GM15510 (cell line): ENCODE data around the gene LRRC42.

Experiments used
- POLR2A ChIP-seq: IDR thresholded peaks from 3 replicates; pipeline ENCODE4 v1.6.1; 2011; ENCODE audit warnings: borderline replicate concordance; ENCODE audit not compliant: insufficient read length; ENCODE audit errors: extremely low read depth

The LRRC42 gene

DNA sequence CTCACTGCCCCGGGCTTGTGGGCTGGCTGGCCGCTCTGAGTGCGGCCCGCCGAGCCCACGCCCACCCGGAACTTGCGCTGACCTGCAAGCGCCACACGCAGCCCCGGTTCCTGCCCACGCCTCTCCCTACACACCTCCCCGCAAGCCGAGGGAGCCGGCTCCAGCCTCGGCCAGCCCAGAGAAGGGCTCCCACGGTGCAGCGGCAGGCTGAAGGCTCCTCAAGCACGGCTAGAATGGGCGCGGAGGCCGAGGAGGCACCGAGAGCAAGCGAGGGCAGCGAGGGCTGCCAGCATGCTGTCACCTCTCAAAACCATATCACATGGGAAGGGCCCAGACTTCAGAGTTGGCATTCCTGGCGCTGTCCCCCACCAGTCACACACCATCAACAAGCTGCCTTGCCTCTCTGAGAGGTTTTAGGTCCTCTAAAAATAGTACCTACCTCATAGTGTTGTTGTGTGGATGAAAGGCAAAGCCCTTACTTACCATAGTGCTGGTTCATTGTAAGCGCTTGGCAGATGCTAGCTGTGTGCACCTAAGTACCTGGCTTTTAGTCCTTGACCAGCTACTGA, 58.4 kb downstream of the LRRC42 start:
- TF ChIP-seq POLR2A = no peak

DNA sequence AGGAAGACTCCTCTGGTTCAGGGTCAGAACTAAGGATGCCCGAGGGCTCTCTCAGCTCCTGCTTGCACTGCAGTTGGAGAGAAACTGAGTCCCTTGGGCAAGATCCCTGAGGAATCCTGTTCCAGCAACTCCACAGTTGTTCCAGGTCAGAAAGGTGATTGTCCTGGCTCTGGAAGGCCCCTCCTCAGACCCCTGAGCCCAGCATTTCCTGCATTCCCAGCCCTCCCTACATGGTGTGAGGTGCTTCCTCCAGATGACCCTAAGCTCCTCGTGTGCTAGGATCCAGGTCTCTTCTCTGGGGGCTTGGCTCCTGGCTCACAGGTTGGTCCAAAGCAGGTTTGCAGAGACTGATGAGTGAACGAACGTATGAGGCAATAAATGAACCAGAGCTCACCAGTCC, 60.4 kb downstream of the LRRC42 start:
- TF ChIP-seq POLR2A = no peak

DNA sequence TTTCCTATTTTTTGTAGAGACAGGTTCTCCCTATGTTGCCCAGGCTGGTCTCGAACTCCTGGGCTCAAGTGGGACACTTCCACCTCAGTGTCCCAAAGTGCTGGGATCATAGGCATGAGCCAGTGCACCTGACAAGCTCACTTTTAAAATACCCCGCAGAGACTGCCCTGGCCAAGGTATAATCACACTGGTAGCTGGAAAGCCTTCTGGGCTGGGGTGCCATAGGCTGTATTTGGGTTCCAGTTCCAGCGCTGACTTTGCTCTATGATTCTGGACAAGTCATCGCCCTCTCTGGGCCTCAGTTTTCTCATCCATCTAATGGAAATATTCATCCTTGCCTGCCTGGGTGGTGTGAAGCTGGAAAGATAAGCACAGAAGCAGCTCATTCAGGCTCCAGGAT, 61.5 kb downstream of the LRRC42 start:
- no peak for TF ChIP-seq POLR2A

DNA sequence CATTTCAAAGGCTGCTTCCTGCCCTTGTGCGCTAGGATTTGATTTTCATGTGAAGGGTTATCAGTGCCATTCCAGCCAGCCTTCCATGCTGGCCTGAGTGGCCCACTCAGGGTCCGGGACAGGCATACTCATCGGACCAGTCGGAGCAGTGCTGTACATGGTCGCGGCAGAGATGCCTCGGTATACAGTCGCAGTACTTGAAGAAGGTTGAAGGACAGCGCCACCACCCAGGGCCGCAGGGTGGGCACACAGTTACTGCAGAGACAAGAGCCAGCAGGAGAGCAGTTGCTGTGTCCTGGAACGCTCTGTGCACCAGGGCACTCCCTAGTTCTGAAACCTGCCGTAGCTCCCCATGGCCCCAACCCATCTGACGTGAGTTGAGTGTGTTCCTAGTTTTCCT, 62.7 kb downstream of the LRRC42 start:
- no peak for TF ChIP-seq POLR2A

DNA sequence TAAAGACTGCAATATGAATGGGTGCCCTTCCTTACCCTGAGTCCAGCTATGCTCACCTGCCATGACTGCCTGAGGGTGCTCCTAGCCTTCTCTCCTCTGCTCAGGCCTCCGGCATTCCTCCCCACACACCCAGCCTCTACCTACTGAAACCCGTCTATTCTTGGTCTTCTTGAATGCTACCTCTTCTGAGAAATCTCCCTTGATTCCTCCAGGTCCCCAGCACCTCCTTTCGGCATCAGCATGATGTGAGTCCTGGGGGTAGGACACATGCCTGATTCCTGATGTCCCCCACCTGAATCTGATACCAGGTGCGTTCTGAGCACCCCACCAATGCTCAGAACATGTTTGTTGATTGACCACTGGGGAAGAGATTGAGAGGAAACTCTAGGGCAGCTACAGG, 63.3 kb downstream of the LRRC42 start:
- TF ChIP-seq POLR2A = no peak

DNA sequence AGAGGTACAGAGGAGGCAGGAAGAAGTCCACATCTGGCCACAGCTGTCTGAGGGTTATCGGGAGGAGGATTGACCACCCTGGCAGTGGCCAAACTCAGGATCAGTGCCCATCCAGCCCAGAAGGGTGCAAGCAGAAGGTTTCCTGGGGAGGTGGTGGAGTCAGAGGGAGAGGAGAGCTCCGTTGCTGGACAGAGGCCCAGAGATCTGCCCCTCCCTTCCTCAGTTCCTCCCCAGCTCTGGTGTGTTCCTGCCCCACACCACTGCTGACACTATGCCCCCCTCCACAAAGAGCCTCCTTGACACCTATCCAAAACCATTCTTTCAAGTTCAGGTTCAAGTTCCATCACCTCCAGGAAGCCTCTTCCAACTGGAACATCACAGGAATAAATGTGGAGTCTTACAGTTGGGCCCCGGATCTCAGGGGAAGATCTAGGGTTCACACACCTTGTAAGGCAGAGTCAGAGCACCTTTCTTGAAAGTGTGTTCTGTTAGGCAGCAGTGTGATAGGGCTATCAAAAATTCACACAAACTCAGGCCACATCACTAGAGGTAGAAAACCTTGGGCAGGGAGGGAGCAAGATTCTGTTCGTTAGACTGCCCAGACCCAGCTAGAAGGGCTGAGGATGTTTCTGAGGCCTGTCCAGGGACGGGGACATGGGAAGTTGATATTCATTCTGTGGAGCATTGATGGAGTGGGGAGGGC, 64.4 kb downstream of the LRRC42 start:
- TF ChIP-seq POLR2A = no peak

DNA sequence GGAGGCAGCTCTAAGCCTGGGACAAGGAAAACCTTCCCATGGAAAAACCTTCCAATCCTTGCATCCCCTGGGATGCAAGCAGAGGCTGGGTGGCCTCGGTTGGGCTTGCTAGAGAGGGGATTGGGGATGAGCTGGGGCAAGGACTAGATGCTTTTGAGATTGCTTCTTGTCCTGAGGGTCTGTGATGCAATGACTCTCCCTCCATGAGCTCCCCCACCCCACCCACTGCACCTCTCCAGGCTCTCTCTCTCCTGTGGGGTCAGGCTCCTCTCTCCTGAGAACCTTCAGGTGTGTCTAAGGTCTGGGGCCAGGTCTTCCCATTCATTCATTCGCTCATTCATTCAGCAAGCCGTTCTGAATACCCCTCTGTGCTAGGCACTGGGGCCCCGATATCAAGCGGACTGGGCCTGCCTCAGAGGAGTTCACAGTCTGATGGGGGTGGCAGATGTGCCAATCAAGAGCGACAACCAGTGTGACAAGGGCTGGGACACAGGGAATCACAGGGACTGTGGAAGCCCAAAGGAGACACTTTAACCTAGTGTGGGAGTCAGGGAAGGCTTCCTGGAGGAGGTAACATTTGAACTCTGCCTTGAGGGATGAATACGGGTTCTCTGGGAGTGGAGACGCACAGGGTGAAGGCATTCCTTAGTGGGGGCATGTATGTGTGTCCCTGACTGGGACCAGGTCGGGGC, 65.3 kb downstream of the LRRC42 start:
- no peak for TF ChIP-seq POLR2A

DNA sequence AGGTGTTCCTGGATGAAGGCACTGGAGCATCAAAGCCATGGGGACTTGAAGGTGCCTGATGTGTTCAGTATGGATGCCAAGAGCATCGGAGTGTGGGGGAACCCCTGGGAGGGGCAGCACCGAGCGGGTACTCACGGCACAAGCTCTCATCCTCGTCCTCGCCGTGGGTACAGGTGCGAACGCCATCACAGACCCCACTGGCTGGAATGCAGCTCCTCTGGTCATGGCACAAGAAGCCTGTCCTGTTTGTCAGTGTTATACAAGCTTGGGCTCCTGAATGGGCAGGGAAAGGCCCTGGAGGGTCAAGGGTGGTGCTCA, 65.8 kb downstream of the LRRC42 start:
- TF ChIP-seq POLR2A = no peak

DNA sequence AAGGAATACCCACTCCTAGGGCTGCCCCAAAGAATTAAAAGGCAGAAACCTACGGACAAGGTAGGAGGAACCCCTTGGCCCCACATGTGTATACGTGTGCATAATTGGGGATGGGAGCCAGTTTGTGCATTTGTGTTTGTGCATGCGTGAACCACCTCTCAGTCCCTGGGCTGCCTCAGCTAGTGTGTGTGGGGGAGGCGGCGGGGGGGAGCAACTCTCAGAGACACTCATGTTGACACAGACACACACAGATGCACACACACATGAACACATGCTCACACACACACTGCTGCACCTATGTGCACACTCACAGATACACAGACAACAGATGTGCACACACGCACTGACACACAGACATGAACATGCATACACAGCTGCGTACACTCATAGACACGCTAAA, 66.7 kb downstream of the LRRC42 start:
- no peak for TF ChIP-seq POLR2A

DNA sequence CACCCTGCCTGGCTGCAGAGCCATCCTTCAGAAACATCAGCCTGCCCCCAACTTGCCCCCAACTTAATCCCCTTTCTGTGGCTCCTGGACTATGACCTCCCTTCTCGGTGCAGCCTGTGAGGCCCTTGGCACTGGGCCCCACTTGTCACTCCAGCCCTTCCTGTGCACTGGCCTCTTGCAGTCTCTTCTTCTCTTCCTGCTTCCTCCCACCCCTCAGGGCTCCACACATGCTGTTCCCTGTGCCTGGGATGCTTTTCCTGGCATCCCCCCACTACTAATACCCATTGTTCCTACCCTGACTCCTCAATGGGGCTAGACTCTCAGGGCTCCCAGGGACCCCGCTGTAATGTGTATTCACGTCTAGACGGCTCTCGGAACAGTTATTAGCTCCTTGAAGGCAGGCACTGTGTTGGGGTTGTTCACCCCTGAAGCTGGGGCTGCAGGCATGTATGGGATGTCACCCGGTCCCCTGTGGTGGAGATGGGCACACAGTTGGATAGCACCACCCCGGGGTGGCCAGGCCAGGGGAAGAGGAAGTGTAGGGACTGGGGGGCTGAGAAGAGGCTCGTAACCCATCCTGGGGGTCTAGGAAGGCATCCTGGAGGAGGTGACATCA, 67.4 kb downstream of the LRRC42 start:
- TF ChIP-seq POLR2A = no peak

DNA sequence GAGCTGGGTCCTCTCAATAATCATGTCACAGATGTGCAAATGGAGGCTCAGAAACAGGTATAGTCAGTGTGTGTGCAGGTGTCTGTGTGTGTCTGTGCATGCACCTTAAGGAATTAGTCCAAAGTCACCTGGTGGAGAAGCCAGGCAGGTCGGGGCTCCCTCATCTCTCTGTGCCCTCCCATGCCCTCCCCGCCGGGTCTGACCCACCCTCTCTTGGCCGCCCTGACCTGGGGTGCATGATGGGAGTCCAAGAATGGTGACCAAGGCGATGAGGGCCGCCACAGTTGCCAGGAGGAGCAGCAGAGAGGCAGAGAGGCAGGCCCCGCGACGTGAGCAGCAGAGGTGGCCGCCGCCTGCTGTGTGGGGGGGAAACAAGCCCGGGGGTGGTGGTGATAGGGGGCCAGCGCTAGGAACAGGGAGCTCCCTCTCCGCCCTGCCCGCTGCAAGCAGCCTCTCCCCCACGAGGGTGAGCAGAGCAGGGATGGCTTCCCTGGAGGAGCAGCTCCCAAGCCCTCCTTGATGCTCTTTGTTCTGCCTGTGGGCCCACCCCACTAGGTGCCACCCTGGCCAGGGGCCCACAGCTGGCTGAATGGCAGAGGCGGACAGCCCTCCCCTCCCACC, 68.0 kb downstream of the LRRC42 start:
- no peak for TF ChIP-seq POLR2A

DNA sequence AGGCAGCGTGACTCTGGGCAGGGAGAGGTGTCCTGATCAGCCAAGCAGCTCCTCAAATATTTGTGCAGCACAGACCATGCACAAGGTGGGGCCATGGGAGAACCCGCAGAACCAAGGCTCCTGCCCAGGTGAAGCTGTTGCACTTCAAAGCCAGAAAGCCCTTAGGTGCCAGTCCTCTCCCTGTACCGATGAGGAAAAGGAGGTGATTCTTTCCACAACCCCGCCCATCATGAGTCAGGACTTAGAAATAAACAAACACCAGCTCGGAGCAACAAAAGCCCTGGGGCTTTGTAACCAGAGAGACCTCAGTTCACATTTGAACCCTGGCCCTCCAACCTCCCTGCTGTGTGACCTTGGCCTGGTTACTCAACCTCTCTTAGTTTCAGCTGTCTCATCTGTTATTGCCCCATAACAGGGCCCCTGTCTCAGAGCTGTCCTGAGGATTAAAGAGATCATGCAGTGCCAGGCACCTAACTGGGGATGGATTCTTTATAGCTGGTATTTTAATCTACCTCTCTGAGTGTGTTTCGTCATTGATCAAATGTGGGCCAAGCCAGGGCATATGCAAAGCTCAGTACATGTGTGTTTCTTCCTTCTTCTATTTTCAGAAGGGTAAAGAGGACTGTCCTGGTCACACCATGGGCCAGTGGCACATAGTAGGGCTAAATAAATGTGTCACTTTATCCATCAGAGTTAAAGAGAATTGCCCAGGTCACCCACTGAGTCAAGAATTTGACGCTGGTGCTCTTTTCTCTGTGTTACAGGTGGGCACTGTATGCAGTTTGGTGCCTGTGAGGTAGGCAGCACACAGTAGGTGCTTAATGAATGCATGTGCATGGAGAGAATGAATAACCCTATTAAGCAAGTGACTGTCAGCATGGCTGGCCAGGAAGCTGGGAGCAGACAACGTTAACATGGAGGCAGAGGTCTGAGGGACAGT, 70.5 kb downstream of the LRRC42 start:
- no peak for TF ChIP-seq POLR2A
